ENCODE results near the gene WASHC3. TPM values are rescaled to one million over a fixed set of nuclear protein-coding genes. Genes with fewer than 3 reads are reported as not detected.

Gene WASHC3
- polyA plus RNA-seq, 1 experiment: 34.5 TPM

GRCh38 chr12:102050660-102051430 lies 10.9 kb downstream of the WASHC3 start:
- Histone ChIP-seq H3K4me3 (ENCODE audit: low read depth, low read length) (no peak overlapping the region), H3K27me3 (ENCODE audit: control insufficient read depth, insufficient read depth, low read length) (no peaks in the 10 kb centered on the region), H3K36me3 (ENCODE audit: control insufficient read depth, insufficient read depth, low read length) (peaks cover 5% of the 10 kb centered on the region)
- CTCF ChIA-PET: interaction anchor here (0.9 to 1.2 kb wide), 3 partner anchors 9 to 75 kb away, joined by 3 to 4 read pairs (median 4); no protein-coding TSS in a partner anchor
- TF ChIP-seq CTCF (IDR thresholded peaks at IDR 0.05; ENCODE audit: insufficient read depth, low read depth, low read length): no peak
- POLR2A ChIA-PET: no interaction called here
- no peak for DNase-seq (ENCODE audit: low read depth)

GRCh38 chr12:102043928-102044327 lies 17.9 kb downstream of the WASHC3 start:
- POLR2A ChIA-PET: no interaction called here
- CTCF ChIA-PET: interaction anchor here (1.2 kb wide), 1 partner anchor 10 kb away, joined by 3 read pairs; no protein-coding TSS in a partner anchor

GRCh38 chr12:102033991-102034745 lies 27.6 kb downstream of the WASHC3 start:
- H3K4me3 ChIP-seq (ENCODE audit: low read depth, low read length): no peak overlapping the region
- no peak for TF ChIP-seq CTCF (IDR thresholded peaks at IDR 0.05; ENCODE audit: insufficient read depth, low read depth, low read length)
- ChIA-PET CTCF (interaction anchor here (1.2 kb wide), 1 partner anchor 17 kb away, joined by 4 read pairs; no protein-coding TSS in a partner anchor), POLR2A (no interaction called here)
- no peak for DNase-seq (ENCODE audit: low read depth)
- no peaks in the 10 kb centered on the region for H3K27me3 ChIP-seq (ENCODE audit: control insufficient read depth, insufficient read depth, low read length)
- H3K36me3 ChIP-seq (ENCODE audit: control insufficient read depth, insufficient read depth, low read length): no peaks in the 10 kb centered on the region; the same call in 1 of the 2 replicates

More at GRCh38 chr12:102043928-102044327, 17.9 kb downstream of the WASHC3 start:
- no peaks in the 10 kb centered on the region for H3K27me3 ChIP-seq (ENCODE audit: control insufficient read depth, insufficient read depth, low read length)
- H3K4me3 ChIP-seq (ENCODE audit: low read depth, low read length): no peak overlapping the region
- H3K36me3 ChIP-seq (ENCODE audit: control insufficient read depth, insufficient read depth, low read length): no peaks in the 10 kb centered on the region
- TF ChIP-seq CTCF (IDR thresholded peaks at IDR 0.05; ENCODE audit: insufficient read depth, low read depth, low read length): no peak
- no peak for DNase-seq (ENCODE audit: low read depth)

GRCh38 chr12:102031852-102032251 lies 29.9 kb downstream of the WASHC3 start:
- no peak for DNase-seq (ENCODE audit: low read depth)
- Histone ChIP-seq H3K4me3 (ENCODE audit: low read depth, low read length) (no peak overlapping the region), H3K36me3 (ENCODE audit: control insufficient read depth, insufficient read depth, low read length) (no peaks in the 10 kb centered on the region; the same call in 1 of the 2 replicates), H3K27me3 (ENCODE audit: control insufficient read depth, insufficient read depth, low read length) (no peaks in the 10 kb centered on the region)
- ChIA-PET CTCF (interaction anchor here (1.1 kb wide), 1 partner anchor 87 kb away, joined by 3 read pairs; no protein-coding TSS in a partner anchor), POLR2A (no interaction called here)
- no peak for TF ChIP-seq CTCF (IDR thresholded peaks at IDR 0.05; ENCODE audit: insufficient read depth, low read depth, low read length)

- DNase-seq (ENCODE audit: low read depth): no peak
- no peak overlapping the region for H3K4me3 ChIP-seq (ENCODE audit: low read depth, low read length)
- TF ChIP-seq CTCF (IDR thresholded peaks at IDR 0.05; ENCODE audit: insufficient read depth, low read depth, low read length): no peak
- ChIA-PET CTCF (no interaction called here), POLR2A (no interaction called here)
- H3K27me3 ChIP-seq (ENCODE audit: control insufficient read depth, insufficient read depth, low read length): no peaks in the 10 kb centered on the region
- no peaks in the 10 kb centered on the region; the same call in 1 of the 2 replicates for H3K36me3 ChIP-seq (ENCODE audit: control insufficient read depth, insufficient read depth, low read length)
Observed at GRCh38 chr12:102029141-102029540, 32.6 kb downstream of the WASHC3 start.
